Measurements from ENCODE around the gene PHLPP1.

The PHLPP1 gene

DNA sequence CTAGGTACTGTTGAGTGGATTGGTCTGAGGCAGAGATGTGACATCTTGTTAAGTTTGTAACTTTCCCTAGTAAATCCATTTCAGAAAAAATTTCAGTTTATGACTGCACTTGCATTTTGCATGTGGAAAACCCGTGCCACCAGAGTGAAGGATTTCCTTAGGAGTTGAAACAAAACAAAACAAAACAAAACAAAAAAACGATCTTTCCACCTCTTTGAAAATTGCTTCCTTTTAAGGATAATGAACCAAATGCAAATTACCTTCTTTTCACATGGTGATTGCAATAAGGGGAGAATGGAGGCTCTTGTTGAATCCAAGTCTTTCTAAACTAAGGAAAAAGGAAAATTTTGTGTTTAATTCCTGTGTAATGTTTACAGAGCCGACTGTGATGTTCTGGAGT lies 43.2 kb downstream of the PHLPP1 start:
- peaks cover 16 to 17% of the 10 kb centered on the region in 2 donors for H3K4me1 ChIP-seq (ENCODE audit: control insufficient read depth in 2 of 2, insufficient read depth in 1 of 2, low read depth in 1 of 2, low read length in 2 of 2)
- no peak overlapping the region for H4K91ac ChIP-seq (ENCODE audit: low read depth, low read length, poor library complexity)
- no peaks in the 10 kb centered on the region for H3K27me3 ChIP-seq (ENCODE audit: control insufficient read depth in 3 of 3, insufficient read depth in 3 of 3, low read depth in 1 of 3, low read length in 3 of 3)

GRCh38 chr18:62759704-62760402 lies 44.5 kb downstream of the PHLPP1 start:
- no peak overlapping the region for H2BK12ac ChIP-seq (ENCODE audit: low read length)
- H2BK120ac ChIP-seq (ENCODE audit: low read depth, low read length): no peak overlapping the region
- DNase-seq (ENCODE audit: low spot score): no peak
- no peak overlapping the region for H3K4me2 ChIP-seq (ENCODE audit: insufficient read depth, low read length, poor library complexity, severe bottlenecking)
- H2BK15ac ChIP-seq (ENCODE audit: low read length): no peak overlapping the region
- H3K9ac ChIP-seq (ENCODE audit: low read depth, low read length, poor library complexity): no peak overlapping the region
- no peak overlapping the region for H3K18ac ChIP-seq (ENCODE audit: low read length)
- H3K4me3 ChIP-seq (ENCODE audit: low read length in 2 of 2): no peak overlapping the region
- no peak overlapping the region for H4K91ac ChIP-seq (ENCODE audit: low read depth, low read length, poor library complexity)
- H2BK5ac ChIP-seq (ENCODE audit: low read length): no peak overlapping the region
- H3K36me3 ChIP-seq (replicated peaks in 1 of 2; ENCODE audit: control insufficient read depth in 2 of 2, insufficient read depth in 2 of 2, low read length in 2 of 2): no peaks in the 10 kb centered on the region
- H4K8ac ChIP-seq (ENCODE audit: low read depth, low read length): no peak overlapping the region
- no peak overlapping the region for H3K27ac ChIP-seq (replicated peaks; ENCODE audit: low read length)
- H3K9me3 ChIP-seq (replicated peaks in 1 of 2; ENCODE audit: control insufficient read depth in 2 of 2, insufficient read depth in 1 of 2, low read depth in 1 of 2, low read length in 2 of 2): peaks cover 0 to 7% of the 10 kb centered on the region in 2 donors
- WGBS, 2 donors (ENCODE audit: extremely low coverage in 2 of 2, insufficient read length in 2 of 2, insufficient replicate concordance in 1 of 2): no CpG with 5 or more reads among the region's 5 CpGs
- H2AK5ac ChIP-seq (ENCODE audit: low read depth, low read length): no peak overlapping the region
- no peak overlapping the region for H3K23ac ChIP-seq (ENCODE audit: low read depth, low read length, poor library complexity)
- peaks cover 2% of the 10 kb centered on the region for H3K79me1 ChIP-seq (ENCODE audit: low read depth, low read length)
- no peak overlapping the region for H3K4ac ChIP-seq (ENCODE audit: low read length)
- no peak overlapping the region for H2AFZ ChIP-seq (ENCODE audit: low read length)
- H3K4me1 ChIP-seq (ENCODE audit: control insufficient read depth in 2 of 2, insufficient read depth in 1 of 2, low read depth in 1 of 2, low read length in 2 of 2): peaks cover 8 to 11% of the 10 kb centered on the region in 2 donors
- no peaks in the 10 kb centered on the region for H3K27me3 ChIP-seq (ENCODE audit: control insufficient read depth in 3 of 3, insufficient read depth in 3 of 3, low read depth in 1 of 3, low read length in 3 of 3)
- H3K14ac ChIP-seq (ENCODE audit: low read length): no peak overlapping the region

More for the DNA sequence above, 43.2 kb downstream of the PHLPP1 start:
- Histone ChIP-seq H3K4me2 (ENCODE audit: insufficient read depth, low read length, poor library complexity, severe bottlenecking) (no peak overlapping the region), H3K9ac (ENCODE audit: low read depth, low read length, poor library complexity) (no peak overlapping the region), H2BK120ac (ENCODE audit: low read depth, low read length) (no peak overlapping the region), H2BK5ac (ENCODE audit: low read length) (no peak overlapping the region), H3K18ac (ENCODE audit: low read length) (no peak overlapping the region), H2AFZ (ENCODE audit: low read length) (no peak overlapping the region), H3K9me3 (replicated peaks in 1 of 2; ENCODE audit: control insufficient read depth in 2 of 2, insufficient read depth in 1 of 2, low read depth in 1 of 2, low read length in 2 of 2) (peaks cover 0 to 7% of the 10 kb centered on the region in 2 donors), H3K4ac (ENCODE audit: low read length) (no peak overlapping the region), H4K8ac (ENCODE audit: low read depth, low read length) (no peak overlapping the region), H2BK15ac (ENCODE audit: low read length) (no peak overlapping the region), H3K36me3 (replicated peaks in 1 of 2; ENCODE audit: control insufficient read depth in 2 of 2, insufficient read depth in 2 of 2, low read length in 2 of 2) (no peaks in the 10 kb centered on the region), H3K79me1 (ENCODE audit: low read depth, low read length) (no peaks in the 10 kb centered on the region), H3K14ac (ENCODE audit: low read length) (no peak overlapping the region), H3K23ac (ENCODE audit: low read depth, low read length, poor library complexity) (no peak overlapping the region), H3K4me3 (ENCODE audit: low read length in 2 of 2) (no peak overlapping the region), H3K27ac (replicated peaks; ENCODE audit: low read length) (no peak overlapping the region), H2BK12ac (ENCODE audit: low read length) (no peak overlapping the region), H2AK5ac (ENCODE audit: low read depth, low read length) (no peak overlapping the region)
- no CpG with 5 or more reads among the region's 3 CpGs for WGBS, 2 donors (ENCODE audit: extremely low coverage in 2 of 2, insufficient read length in 2 of 2, insufficient replicate concordance in 1 of 2)
- no peak for DNase-seq (ENCODE audit: low spot score)

- Histone ChIP-seq H3K36me3 (replicated peaks in 1 of 2; ENCODE audit: control insufficient read depth in 2 of 2, insufficient read depth in 2 of 2, low read length in 2 of 2) (no peaks in the 10 kb centered on the region), H2BK12ac (ENCODE audit: low read length) (no peak overlapping the region), H3K4me2 (ENCODE audit: insufficient read depth, low read length, poor library complexity, severe bottlenecking) (no peak overlapping the region), H2AK5ac (ENCODE audit: low read depth, low read length) (no peak overlapping the region), H3K14ac (ENCODE audit: low read length) (no peak overlapping the region), H3K18ac (ENCODE audit: low read length) (no peak overlapping the region), H4K8ac (ENCODE audit: low read depth, low read length) (no peak overlapping the region), H3K27ac (replicated peaks; ENCODE audit: low read length) (no peak overlapping the region), H3K4me1 (ENCODE audit: control insufficient read depth in 2 of 2, insufficient read depth in 1 of 2, low read depth in 1 of 2, low read length in 2 of 2) (peaks cover 8 to 9% of the 10 kb centered on the region in 2 donors), H3K23ac (ENCODE audit: low read depth, low read length, poor library complexity) (no peak overlapping the region), H3K27me3 (ENCODE audit: control insufficient read depth in 3 of 3, insufficient read depth in 3 of 3, low read depth in 1 of 3, low read length in 3 of 3) (no peaks in the 10 kb centered on the region), H4K91ac (ENCODE audit: low read depth, low read length, poor library complexity) (no peak overlapping the region), H3K9me3 (replicated peaks in 1 of 2; ENCODE audit: control insufficient read depth in 2 of 2, insufficient read depth in 1 of 2, low read depth in 1 of 2, low read length in 2 of 2) (peaks cover 0 to 3% of the 10 kb centered on the region in 2 donors), H3K4me3 (ENCODE audit: low read length in 2 of 2) (no peak overlapping the region), H2AFZ (ENCODE audit: low read length) (no peak overlapping the region), H3K9ac (ENCODE audit: low read depth, low read length, poor library complexity) (no peak overlapping the region), H2BK5ac (ENCODE audit: low read length) (no peak overlapping the region), H3K4ac (ENCODE audit: low read length) (no peak overlapping the region), H2BK120ac (ENCODE audit: low read depth, low read length) (no peak overlapping the region), H3K79me1 (ENCODE audit: low read depth, low read length) (peaks cover 2% of the 10 kb centered on the region), H2BK15ac (ENCODE audit: low read length) (no peak overlapping the region)
- no CpG with 5 or more reads among the region's 5 CpGs for WGBS, 2 donors (ENCODE audit: extremely low coverage in 2 of 2, insufficient read length in 2 of 2, insufficient replicate concordance in 1 of 2)
- no peak for DNase-seq (ENCODE audit: low spot score)
Measured at GRCh38 chr18:62760403-62760734, 45.0 kb downstream of the PHLPP1 start.

DNA sequence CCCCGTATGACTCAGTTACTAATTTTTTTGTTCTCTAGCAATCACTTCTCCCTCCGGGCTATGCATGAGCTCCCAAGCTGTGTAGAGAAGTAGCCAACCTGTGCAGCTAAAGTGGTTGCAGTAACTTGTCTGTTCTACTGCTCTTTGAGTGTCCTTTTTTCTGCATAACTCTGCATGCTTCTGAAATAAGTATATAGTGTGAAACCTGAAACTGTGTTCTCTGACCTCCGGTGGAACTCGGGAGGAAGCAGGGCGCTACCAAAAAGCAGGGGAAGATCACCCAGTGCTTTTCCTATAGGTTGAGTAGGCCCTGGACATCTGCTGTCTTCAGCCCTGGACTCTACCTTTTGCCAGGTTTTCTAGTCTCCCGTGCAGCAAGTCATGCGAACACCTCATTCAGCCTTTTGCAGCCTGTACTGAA lies 47.8 kb downstream of the PHLPP1 start:
- no peak overlapping the region for H2AFZ ChIP-seq (ENCODE audit: low read length)
- no peak overlapping the region for H3K27ac ChIP-seq (replicated peaks; ENCODE audit: low read length)
- H3K4ac ChIP-seq (ENCODE audit: low read length): no peak overlapping the region
- H2BK15ac ChIP-seq (ENCODE audit: low read length): no peak overlapping the region
- H3K36me3 ChIP-seq (replicated peaks in 1 of 2; ENCODE audit: control insufficient read depth in 2 of 2, insufficient read depth in 2 of 2, low read length in 2 of 2): no peaks in the 10 kb centered on the region
- H2BK12ac ChIP-seq (ENCODE audit: low read length): no peak overlapping the region
- H3K18ac ChIP-seq (ENCODE audit: low read length): peak overlapping the region; percentile 23
- H4K91ac ChIP-seq (ENCODE audit: low read depth, low read length, poor library complexity): no peak overlapping the region
- H3K79me1 ChIP-seq (ENCODE audit: low read depth, low read length): peaks cover 2% of the 10 kb centered on the region
- H3K4me2 ChIP-seq (ENCODE audit: insufficient read depth, low read length, poor library complexity, severe bottlenecking): no peak overlapping the region
- H3K14ac ChIP-seq (ENCODE audit: low read length): no peak overlapping the region
- no peak overlapping the region for H4K8ac ChIP-seq (ENCODE audit: low read depth, low read length)
- H2BK5ac ChIP-seq (ENCODE audit: low read length): no peak overlapping the region
- H3K4me1 ChIP-seq (ENCODE audit: control insufficient read depth in 2 of 2, insufficient read depth in 1 of 2, low read depth in 1 of 2, low read length in 2 of 2): peaks cover 8% of the 10 kb centered on the region in 2 donors
- DNase-seq (ENCODE audit: low spot score): no peak
- H3K9ac ChIP-seq (ENCODE audit: low read depth, low read length, poor library complexity): no peak overlapping the region
- H3K27me3 ChIP-seq (ENCODE audit: control insufficient read depth in 3 of 3, insufficient read depth in 3 of 3, low read depth in 1 of 3, low read length in 3 of 3): no peaks in the 10 kb centered on the region
- H3K9me3 ChIP-seq (replicated peaks in 1 of 2; ENCODE audit: control insufficient read depth in 2 of 2, insufficient read depth in 1 of 2, low read depth in 1 of 2, low read length in 2 of 2): no peaks in the 10 kb centered on the region
- H3K4me3 ChIP-seq (ENCODE audit: low read length in 2 of 2): no peak overlapping the region
- H2AK5ac ChIP-seq (ENCODE audit: low read depth, low read length): no peak overlapping the region
- no CpG with 5 or more reads among the region's 7 CpGs for WGBS, 2 donors (ENCODE audit: extremely low coverage in 2 of 2, insufficient read length in 2 of 2, insufficient replicate concordance in 1 of 2)
- no peak overlapping the region for H2BK120ac ChIP-seq (ENCODE audit: low read depth, low read length)
- no peak overlapping the region for H3K23ac ChIP-seq (ENCODE audit: low read depth, low read length, poor library complexity)

Measured in neuronal stem cell (in vitro differentiated cells).